HG03378 (cell line): Measurements from ENCODE around the gene C1orf174.

Experiments
- ATAC-seq: cut with Tn5 transposase; IDR thresholded peaks from one replicate; pipeline ENCODE4 v1.9.1; 2021; ENCODE audit warnings: mild to moderate bottlenecking, moderate library complexity; ENCODE audit not compliant: unreplicated experiment

C1orf174 gene

GRCh38 chr1:3910857-3911845 is 11.1 kb upstream of the C1orf174 start:
- no peak for ATAC-seq

- ATAC-seq = no peak
Observed at GRCh38 chr1:3910049-3910731, 10.1 kb upstream of the C1orf174 start.

- no peak for ATAC-seq
Observed at GRCh38 chr1:3909615-3910014, 9.5 kb upstream of the C1orf174 start.

- no peak for ATAC-seq
Observed at GRCh38 chr1:3908886-3909517, 8.9 kb upstream of the C1orf174 start.

DNA sequence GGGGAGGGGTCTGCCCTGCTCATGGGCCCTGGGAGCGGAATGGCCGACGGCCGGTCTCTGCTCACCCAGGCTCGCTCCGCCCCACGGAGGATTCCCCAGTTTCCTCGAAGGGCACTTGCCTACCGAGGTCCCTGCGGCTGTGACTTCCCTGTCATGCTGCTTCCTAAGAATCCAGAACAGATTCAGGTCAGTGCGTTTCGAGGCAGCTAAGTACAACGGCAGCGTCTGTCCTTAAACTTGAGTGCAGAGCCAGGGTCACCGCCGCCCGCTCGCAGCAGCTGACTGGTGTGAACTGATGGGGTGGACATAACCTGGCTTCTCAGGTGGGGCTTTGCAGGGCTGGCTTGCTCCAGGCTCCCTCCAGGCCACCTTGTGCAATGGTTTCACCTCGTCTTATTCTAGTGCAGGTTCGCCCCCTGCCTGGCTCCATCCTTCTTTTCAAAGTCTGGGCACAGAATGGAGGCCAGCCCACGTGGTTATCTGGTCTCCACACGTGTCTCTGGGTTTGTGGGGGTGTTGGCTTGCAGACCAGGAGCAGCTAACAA is 7.6 kb upstream of the C1orf174 start:
- ATAC-seq = no peak

GRCh38 chr1:3907031-3907534 is 7.0 kb upstream of the C1orf174 start:
- no peak for ATAC-seq

- ATAC-seq = no peak
Observed at GRCh38 chr1:3906672-3907020, 6.6 kb upstream of the C1orf174 start.

DNA sequence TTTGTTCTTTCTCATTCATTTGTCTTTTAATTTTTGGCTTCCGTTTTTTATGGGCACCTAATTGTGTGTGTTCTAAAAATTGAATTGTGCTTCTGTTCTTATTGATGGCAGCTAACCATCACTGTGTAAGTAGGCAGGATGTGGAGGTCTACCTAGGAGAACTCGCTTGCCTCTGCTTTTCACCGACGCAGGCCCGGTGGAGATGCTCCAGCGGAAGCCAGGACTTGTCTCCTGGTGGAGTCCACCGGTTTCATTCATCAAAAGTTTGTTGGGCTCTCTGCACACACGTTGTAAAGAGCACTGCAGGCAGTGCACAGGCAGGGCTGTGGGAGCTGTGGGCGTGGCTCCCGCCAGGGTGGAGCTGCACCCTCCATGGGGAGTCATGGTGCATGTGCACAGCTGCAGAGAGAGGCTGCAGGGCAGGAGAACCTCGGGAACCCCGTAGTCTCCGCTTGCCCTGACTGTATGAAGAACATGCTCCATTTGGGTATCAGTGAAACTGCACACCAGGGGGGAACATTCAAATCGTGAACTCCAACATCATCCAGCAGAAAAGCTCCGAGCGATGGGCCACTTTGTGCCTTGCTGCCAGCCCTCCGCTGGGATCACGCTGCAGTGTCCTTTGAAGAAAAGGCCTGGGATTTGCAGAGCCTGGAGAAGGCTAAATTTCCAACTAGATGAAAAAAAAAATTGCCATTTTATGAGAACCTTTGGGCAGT is 6.0 kb upstream of the C1orf174 start:
- ATAC-seq = no peak

- ATAC-seq = no peak
Observed at GRCh38 chr1:3905266-3905952, 5.3 kb upstream of the C1orf174 start.

- no peak for ATAC-seq
Observed at GRCh38 chr1:3904843-3905185, 4.7 kb upstream of the C1orf174 start.

DNA sequence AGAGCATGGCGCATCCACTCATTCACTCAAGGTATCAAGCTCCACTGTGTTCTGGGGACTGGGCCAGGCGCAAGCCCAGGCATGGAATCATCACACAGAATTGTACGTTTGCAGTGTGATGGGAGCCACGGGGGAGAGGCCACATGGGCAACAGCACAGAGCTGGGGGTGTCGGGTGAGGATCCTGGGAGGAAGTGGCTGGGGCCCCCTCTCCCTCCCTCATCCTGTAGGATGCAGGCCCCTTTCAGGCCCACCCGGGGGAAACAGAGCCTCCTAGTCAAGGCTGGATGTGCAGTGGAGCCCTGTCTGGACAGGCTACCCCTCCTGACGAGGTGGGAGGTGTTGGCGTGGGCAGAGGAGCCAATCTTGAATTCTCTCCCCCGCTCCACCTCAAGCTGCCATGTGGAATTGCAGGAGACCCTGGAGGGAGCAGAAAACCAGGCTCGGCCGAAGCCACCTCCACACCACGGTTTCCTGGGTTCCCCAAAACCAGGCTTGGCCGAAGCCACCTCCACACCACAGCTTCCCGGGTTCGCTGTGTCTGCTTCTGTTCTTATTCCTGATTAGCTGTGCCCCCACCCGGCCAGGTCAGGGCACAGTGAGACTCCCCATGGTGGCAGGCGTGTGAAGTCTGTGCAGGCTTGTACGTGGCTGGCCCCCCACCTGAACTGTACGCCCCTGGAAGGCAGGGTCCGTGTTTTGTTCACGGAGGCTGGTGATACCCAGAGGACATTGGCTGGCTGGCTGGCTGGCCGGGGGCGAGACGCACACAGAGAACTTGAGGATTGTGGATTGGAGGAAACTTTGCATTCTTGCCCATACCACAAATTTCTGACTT is 4.2 kb upstream of the C1orf174 start:
- no peak for ATAC-seq

GRCh38 chr1:3903141-3904005 is 3.3 kb upstream of the C1orf174 start:
- no peak for ATAC-seq

DNA sequence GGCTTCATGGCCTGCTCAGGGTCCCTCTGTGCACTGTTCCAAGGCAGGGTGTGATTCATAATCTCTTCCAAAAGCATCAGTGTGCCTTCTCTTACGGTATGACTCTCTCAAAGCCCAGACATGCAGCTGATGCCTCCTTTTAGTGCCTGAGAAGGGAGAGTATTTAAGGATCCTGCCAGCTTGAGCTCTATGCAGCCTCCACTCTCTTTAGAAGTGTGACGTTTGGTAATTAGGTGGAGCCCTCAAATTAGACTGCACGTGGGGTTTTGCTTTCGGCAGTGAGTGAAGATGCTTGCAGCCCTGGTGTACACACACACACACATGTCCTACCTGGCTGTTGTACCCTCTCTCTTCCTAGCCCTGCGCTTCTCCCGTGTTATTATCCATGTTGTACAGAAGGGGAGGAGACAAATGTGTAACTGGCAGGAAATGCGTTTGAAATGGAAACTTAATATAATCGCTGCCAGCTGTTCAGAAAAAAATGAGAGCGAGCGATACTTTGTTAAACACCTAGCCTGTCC is 2.6 kb upstream of the C1orf174 start:
- no peak for ATAC-seq

DNA sequence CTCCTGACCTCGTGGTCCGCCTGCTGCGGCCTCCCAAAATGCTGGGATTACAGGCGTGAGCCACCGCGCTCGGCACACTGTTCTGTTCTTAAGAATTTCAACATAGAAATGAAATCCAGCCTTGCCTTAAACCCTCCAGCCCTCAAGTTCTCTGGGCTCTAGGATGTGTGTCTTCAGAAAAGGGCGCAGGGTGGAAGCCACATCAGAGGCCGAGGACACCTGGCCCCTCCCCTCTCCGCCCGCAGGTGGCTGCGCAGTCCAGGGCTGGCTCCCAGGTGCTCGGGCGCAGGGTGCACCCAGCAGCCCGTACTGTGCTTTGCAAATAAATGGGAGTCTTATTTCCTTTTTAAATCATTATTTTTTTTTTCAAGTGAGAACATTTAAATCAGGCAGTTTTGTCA is 2.0 kb upstream of the C1orf174 start:
- no peak for ATAC-seq

DNA sequence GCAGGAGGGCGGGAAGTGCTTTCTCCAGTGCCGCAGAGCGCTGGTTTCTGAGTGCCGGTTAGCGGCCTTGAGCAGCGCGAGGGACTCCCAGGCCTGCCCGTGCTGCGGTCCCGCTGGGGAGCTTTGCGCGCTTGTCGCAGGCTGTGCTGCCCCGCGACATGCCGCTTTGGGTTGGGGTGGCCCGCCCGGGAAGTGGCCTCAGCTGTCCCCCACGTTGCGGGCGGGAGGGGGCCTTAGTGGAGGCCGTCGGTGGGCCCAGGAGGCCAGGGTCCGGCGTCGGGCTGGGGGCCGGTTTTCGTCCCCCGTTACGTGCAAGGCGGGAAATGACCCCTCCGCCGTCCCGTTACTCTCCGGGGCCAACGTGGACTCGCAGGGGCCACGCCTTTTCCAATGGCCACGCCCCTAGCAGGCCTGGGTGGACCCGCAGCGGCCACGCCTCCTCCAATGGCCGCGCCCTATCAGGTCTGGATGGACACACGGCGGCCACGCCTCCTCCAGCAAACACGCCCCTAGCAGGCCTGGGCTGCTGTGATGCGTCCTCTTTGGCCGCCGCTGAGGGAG is 977 bp upstream of the C1orf174 start:
- peak; percentile 35 for ATAC-seq

GRCh38 chr1:3899754-3900149 is 320 bp downstream of the C1orf174 start:
- ATAC-seq = peak; percentile 22

DNA sequence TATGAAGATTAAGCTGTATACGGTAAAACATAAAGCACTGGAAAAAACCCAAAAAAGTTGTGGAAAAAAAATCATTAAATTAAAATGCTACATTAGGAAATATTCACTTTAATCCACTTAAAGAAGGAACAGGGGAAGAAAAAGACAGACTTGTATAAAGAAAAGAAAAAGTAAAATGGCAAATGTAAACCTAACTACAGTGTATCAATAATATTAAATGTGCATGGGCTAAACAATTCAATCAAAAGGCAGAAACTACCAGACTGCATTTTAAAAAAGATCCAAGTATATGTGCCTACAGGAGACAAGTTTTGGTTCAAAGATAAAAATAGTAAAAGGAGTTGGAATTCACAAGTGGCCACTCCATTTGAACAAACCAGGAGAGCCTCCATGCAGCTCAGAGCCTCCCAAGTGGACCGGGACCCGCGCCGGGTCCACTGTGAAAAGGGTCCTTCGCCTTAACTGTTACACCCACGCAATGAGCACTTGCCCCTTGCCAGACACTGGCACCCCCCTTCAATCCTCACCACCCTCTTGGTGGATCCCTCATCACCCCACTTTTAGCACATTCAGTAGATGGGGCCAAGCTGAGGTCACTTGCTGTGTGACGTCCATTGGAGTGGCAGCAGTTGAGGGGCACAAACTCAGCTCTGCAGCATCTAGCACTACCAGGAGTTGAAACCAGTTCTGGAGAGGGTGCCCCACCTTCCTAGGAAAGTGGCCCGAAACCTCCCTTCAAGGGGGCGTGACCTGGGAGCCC is 898 bp downstream of the C1orf174 start:
- ATAC-seq = no peak
